Natural killer cell treated with Interleukin-12 subunit alpha and Interleukin-12 subunit beta and Interleukin-15 and Interleukin-18, amount 100 ng/mL, for 72 hours (primary cell): ENCODE data around the gene CCAR1. TPM values are rescaled to one million over a fixed set of nuclear protein-coding genes. Genes with fewer than 3 reads are reported as not detected.
"Not testable (repeated sequence)": the region's sequence is repeated elsewhere in the genome, so short reads cannot be mapped to it uniquely, and the experiment has no call there.

Experiments used
- ATAC-seq, 2 donors: fragments of 150-1000 bp; cut with Tn5 transposase in 1 of 2; sonication (Bioruptor Pico), chemical (Tn5 transposase) in 1 of 2; 2 replicates each; pipeline ENCODE4 v1.10.0; 2021
- DNase-seq: peaks from one replicate; pipeline ENCODE4 v3.0.0; 2022; ENCODE audit warnings: low spot score
- H3K27ac Mint-ChIP-seq, 2 donors: 1 replicate in 1 of 2; 2 replicates in 1 of 2; pipeline ENCODE4 v1.8.0; 2022; ENCODE audit warnings: mixed read lengths in 2 of 2, mild to moderate bottlenecking in 1 of 2, moderate library complexity in 1 of 2
- H3K27me3 Mint-ChIP-seq, 2 donors: 1 replicate in 1 of 2; 2 replicates in 1 of 2; pipeline ENCODE4 v1.8.0; 2022; ENCODE audit warnings: mixed read lengths in 2 of 2
- H3K36me3 Mint-ChIP-seq: one replicate; pipeline ENCODE4 v1.8.0; 2022; ENCODE audit warnings: mixed read lengths
- H3K4me1 Mint-ChIP-seq, 2 donors: 1 replicate in 1 of 2; 2 replicates in 1 of 2; pipeline ENCODE4 v1.8.0; 2022; ENCODE audit warnings: low read depth in 2 of 2, mixed read lengths in 2 of 2, mild to moderate bottlenecking in 1 of 2
- H3K4me3 Mint-ChIP-seq: one replicate; pipeline ENCODE4 v1.8.0; 2022; ENCODE audit warnings: mixed read lengths
- H3K9me3 Mint-ChIP-seq: 2 replicates; pipeline ENCODE4 v1.8.0; 2022; ENCODE audit warnings: mixed read lengths
- total RNA-seq, 2 donors: library from RNA; stranded (reverse); gene quantifications; one replicate each; pipeline ENCODE4 v1.2.3, GENCODE V29; 2022

Gene CCAR1
- total RNA-seq, 2 donors from 2014 or later, result 81.8 to 155 TPM

- Mint-ChIP-seq H3K4me1 (peaks cover 0 to 6% of the 10 kb centered on the region in 2 donors), H3K36me3 (peaks cover 16% of the 10 kb centered on the region), H3K9me3 (no peaks in the 10 kb centered on the region), H3K27me3 (no peaks in the 10 kb centered on the region), H3K27ac (no peak overlapping the region), H3K4me3 (no peak overlapping the region)
- ATAC-seq, result no peak
- DNase-seq, result no peak
These were observed 11.6 kb downstream of the CCAR1 start for GRCh38 chr10:68732651-68733050.

- Mint-ChIP-seq H3K27ac (no peak overlapping the region), H3K4me1 (peaks cover 0 to 3% of the 10 kb centered on the region in 2 donors), H3K36me3 (peaks cover 12% of the 10 kb centered on the region), H3K4me3 (no peak overlapping the region), H3K9me3 (no peaks in the 10 kb centered on the region), H3K27me3 (no peaks in the 10 kb centered on the region)
- ATAC-seq (no peak), DNase-seq (no peak)
These were observed 13.3 kb downstream of the CCAR1 start for GRCh38 chr10:68734349-68734748.

GRCh38 chr10:68735119-68735518, 14.1 kb downstream of the CCAR1 start:
- Mint-ChIP-seq H3K36me3 (peaks cover 19% of the 10 kb centered on the region), H3K9me3 (no peaks in the 10 kb centered on the region), H3K4me3 (no peak overlapping the region), H3K27ac (no peak overlapping the region), H3K4me1 (peaks cover 0 to 3% of the 10 kb centered on the region in 2 donors), H3K27me3 (no peaks in the 10 kb centered on the region)
- ATAC-seq (no peak), DNase-seq (no peak)

GRCh38 chr10:68735739-68736138, 14.7 kb downstream of the CCAR1 start:
- H3K36me3 Mint-ChIP-seq, result peaks cover 19% of the 10 kb centered on the region
- not testable (repeated sequence) for H3K27me3 Mint-ChIP-seq, H3K27ac Mint-ChIP-seq

GRCh38 chr10:68740676-68741075, 19.6 kb downstream of the CCAR1 start:
- H3K9me3 Mint-ChIP-seq, ATAC-seq, DNase-seq: not testable (repeated sequence)

More at GRCh38 chr10:68735739-68736138, 14.7 kb downstream of the CCAR1 start:
- not testable (repeated sequence) for DNase-seq, H3K4me1 Mint-ChIP-seq, H3K4me3 Mint-ChIP-seq, ATAC-seq, H3K9me3 Mint-ChIP-seq

GRCh38 chr10:68742397-68742796, 21.4 kb downstream of the CCAR1 start:
- Mint-ChIP-seq H3K36me3 (peaks cover 8% of the 10 kb centered on the region), H3K27me3 (no peaks in the 10 kb centered on the region), H3K4me1 (no peaks in the 10 kb centered on the region), H3K27ac (no peak overlapping the region), H3K9me3 (no peaks in the 10 kb centered on the region), H3K4me3 (no peak overlapping the region)
- ATAC-seq (no peak), DNase-seq (no peak)

More at GRCh38 chr10:68740676-68741075, 19.6 kb downstream of the CCAR1 start:
- H3K27ac Mint-ChIP-seq, H3K27me3 Mint-ChIP-seq, H3K4me1 Mint-ChIP-seq, H3K4me3 Mint-ChIP-seq: not testable (repeated sequence)
- peaks cover 19% of the 10 kb centered on the region for H3K36me3 Mint-ChIP-seq

- no peak for ATAC-seq
- no peak for DNase-seq
- H3K4me3 Mint-ChIP-seq, result no peak overlapping the region
- H3K4me1 Mint-ChIP-seq, result no peaks in the 10 kb centered on the region
- H3K36me3 Mint-ChIP-seq, result peaks cover 7% of the 10 kb centered on the region
- H3K27me3 Mint-ChIP-seq, result no peaks in the 10 kb centered on the region
- no peak overlapping the region for H3K27ac Mint-ChIP-seq
- H3K9me3 Mint-ChIP-seq, result no peaks in the 10 kb centered on the region
These were observed 31.8 kb downstream of the CCAR1 start for GRCh38 chr10:68752711-68753350.

- ATAC-seq, result no peak
- Mint-ChIP-seq H3K36me3 (peaks cover 14% of the 10 kb centered on the region), H3K27me3 (no peaks in the 10 kb centered on the region), H3K9me3 (no peaks in the 10 kb centered on the region), H3K4me1 (no peaks in the 10 kb centered on the region), H3K27ac (no peak overlapping the region), H3K4me3 (no peak overlapping the region)
- DNase-seq, result no peak
These were observed 35.2 kb downstream of the CCAR1 start for GRCh38 chr10:68756246-68756645.

GRCh38 chr10:68756766-68757165, 35.7 kb downstream of the CCAR1 start:
- H3K36me3 Mint-ChIP-seq, result peaks cover 14% of the 10 kb centered on the region
- DNase-seq, result no peak

GRCh38 chr10:68759223-68759863, 38.3 kb downstream of the CCAR1 start:
- no peaks in the 10 kb centered on the region for H3K27me3 Mint-ChIP-seq

More at GRCh38 chr10:68756766-68757165, 35.7 kb downstream of the CCAR1 start:
- Mint-ChIP-seq H3K27ac (no peak overlapping the region), H3K27me3 (no peaks in the 10 kb centered on the region), H3K9me3 (no peaks in the 10 kb centered on the region), H3K4me3 (no peak overlapping the region), H3K4me1 (no peaks in the 10 kb centered on the region)
- ATAC-seq, result no peak

GRCh38 chr10:68759967-68760366, 38.9 kb downstream of the CCAR1 start:
- H3K36me3 Mint-ChIP-seq, result peaks cover 18% of the 10 kb centered on the region
- no peaks in the 10 kb centered on the region for H3K27me3 Mint-ChIP-seq
- DNase-seq (no peak), ATAC-seq (no peak)
- no peaks in the 10 kb centered on the region for H3K9me3 Mint-ChIP-seq
- no peak overlapping the region for H3K27ac Mint-ChIP-seq
- H3K4me3 Mint-ChIP-seq, result no peak overlapping the region
- H3K4me1 Mint-ChIP-seq, result peaks cover under 1 to 2% of the 10 kb centered on the region in 2 donors

More at GRCh38 chr10:68759223-68759863, 38.3 kb downstream of the CCAR1 start:
- Mint-ChIP-seq H3K27ac (no peak overlapping the region), H3K9me3 (no peaks in the 10 kb centered on the region), H3K4me3 (no peak overlapping the region), H3K4me1 (no peaks in the 10 kb centered on the region), H3K36me3 (peaks cover 14% of the 10 kb centered on the region)
- DNase-seq, result no peak
- no peak for ATAC-seq

- not testable (repeated sequence) for H3K9me3 Mint-ChIP-seq, DNase-seq, ATAC-seq, H3K4me3 Mint-ChIP-seq, H3K27ac Mint-ChIP-seq, H3K27me3 Mint-ChIP-seq, H3K4me1 Mint-ChIP-seq
- H3K36me3 Mint-ChIP-seq, result peaks cover 27% of the 10 kb centered on the region
These were observed 46.4 kb downstream of the CCAR1 start for GRCh38 chr10:68767407-68767806.

- Mint-ChIP-seq H3K36me3 (peaks cover 26% of the 10 kb centered on the region), H3K4me1 (peaks cover 0 to 7% of the 10 kb centered on the region in 2 donors), H3K4me3 (no peak overlapping the region), H3K27me3 (no peaks in the 10 kb centered on the region), H3K27ac (no peak overlapping the region), H3K9me3 (no peaks in the 10 kb centered on the region)
- DNase-seq, result no peak
- ATAC-seq, result no peak
These were observed 60.9 kb downstream of the CCAR1 start for GRCh38 chr10:68781613-68782574.
